Activated effector memory CD4-positive, alpha-beta T cell treated with Interleukin-2 at 50 U/mL for 16 hours (primary cell): ENCODE measurements around the gene SGTB.
"Not testable (repeated sequence)": the region's sequence is repeated elsewhere in the genome, so short reads cannot be mapped to it uniquely, and the experiment has no call there.

Source experiments
- DNase-seq: peaks from one replicate; pipeline ENCODE4 v3.0.0-alpha.2; 2020

Gene SGTB

GRCh38 chr5:65734196-65734775 lies 12.4 kb upstream of the SGTB start:
- DNase-seq, result not testable (repeated sequence)

GRCh38 chr5:65732046-65732445 lies 10.1 kb upstream of the SGTB start:
- DNase-seq, result not testable (repeated sequence)

- DNase-seq, result no peak
Measured at GRCh38 chr5:65730910-65731309, 9.0 kb upstream of the SGTB start.

- DNase-seq, result no peak
Measured at GRCh38 chr5:65728218-65728617, 6.3 kb upstream of the SGTB start.

- no peak for DNase-seq
Measured at GRCh38 chr5:65727491-65728156, 5.7 kb upstream of the SGTB start.

GRCh38 chr5:65722575-65723403 lies 880 bp upstream of the SGTB start:
- DNase-seq, result no peak

- DNase-seq, result peak; percentile 4
Measured at GRCh38 chr5:65721050-65721719, 724 bp downstream of the SGTB start.

- no peak for DNase-seq
Measured at GRCh38 chr5:65718576-65719310, 3.2 kb downstream of the SGTB start.

- DNase-seq, result no peak
Measured at GRCh38 chr5:65708145-65708544, 13.8 kb downstream of the SGTB start.

GRCh38 chr5:65707663-65708062 lies 14.2 kb downstream of the SGTB start:
- DNase-seq, result no peak

- DNase-seq, result no peak
Measured at GRCh38 chr5:65704621-65705239, 17.2 kb downstream of the SGTB start.

- no peak for DNase-seq
Measured at GRCh38 chr5:65702036-65702435, 19.9 kb downstream of the SGTB start.

GRCh38 chr5:65699338-65699737 lies 22.6 kb downstream of the SGTB start:
- no peak for DNase-seq

- no peak for DNase-seq
Measured at GRCh38 chr5:65696892-65697291, 25.0 kb downstream of the SGTB start.

GRCh38 chr5:65695896-65696295 lies 26.0 kb downstream of the SGTB start:
- DNase-seq, result no peak

GRCh38 chr5:65695162-65695755 lies 26.6 kb downstream of the SGTB start:
- DNase-seq, result no peak

- no peak for DNase-seq
Measured at GRCh38 chr5:65693121-65693520, 28.8 kb downstream of the SGTB start.

GRCh38 chr5:65682148-65682547 lies 39.8 kb downstream of the SGTB start:
- DNase-seq, result no peak

- DNase-seq, result not testable (repeated sequence)
Measured at GRCh38 chr5:65676056-65676455, 45.9 kb downstream of the SGTB start.

GRCh38 chr5:65674749-65675148 lies 47.2 kb downstream of the SGTB start:
- no peak for DNase-seq

GRCh38 chr5:65672796-65673195 lies 49.1 kb downstream of the SGTB start:
- no peak for DNase-seq

- DNase-seq, result no peak
Measured at GRCh38 chr5:65668696-65669095, 53.2 kb downstream of the SGTB start.
